HG02973 (cell line): Measurements from ENCODE around the gene AMY1A.
"Not testable (repeated sequence)": the region's sequence is repeated elsewhere in the genome, so short reads cannot be mapped to it uniquely, and the experiment has no call there.

ENCODE experiments used
- ATAC-seq: cut with Tn5 transposase; IDR thresholded peaks from one replicate; pipeline ENCODE4 v1.9.1; 2021; ENCODE audit warnings: moderate library complexity; ENCODE audit not compliant: unreplicated experiment

AMY1A gene

DNA sequence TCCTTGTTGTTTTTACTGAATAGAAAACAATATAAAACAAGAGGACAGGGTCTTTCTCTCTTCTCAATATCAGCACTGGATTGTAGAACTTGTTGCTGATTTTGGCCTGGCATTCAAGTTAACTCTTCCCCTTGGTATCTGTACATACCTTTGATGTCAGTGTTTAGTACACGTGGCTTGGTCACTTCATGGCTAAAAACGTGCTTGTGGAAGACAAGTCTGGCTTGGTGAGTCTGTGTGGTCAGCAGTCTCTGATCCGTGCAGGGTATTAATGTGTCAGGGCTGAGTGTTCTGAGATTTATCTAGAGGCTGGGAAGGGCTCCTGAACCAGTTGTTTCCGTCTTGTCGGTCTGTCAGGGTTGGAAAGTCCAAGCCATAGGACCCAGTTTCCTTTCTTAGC lies at the start of gene AMY1A:
TSS of gene AMY1A (plus strand) at position 301 of the 400 bp plus-strand sequence. CDS start 571 bp downstream, outside the sequence.
- ATAC-seq = not testable (repeated sequence)

DNA sequence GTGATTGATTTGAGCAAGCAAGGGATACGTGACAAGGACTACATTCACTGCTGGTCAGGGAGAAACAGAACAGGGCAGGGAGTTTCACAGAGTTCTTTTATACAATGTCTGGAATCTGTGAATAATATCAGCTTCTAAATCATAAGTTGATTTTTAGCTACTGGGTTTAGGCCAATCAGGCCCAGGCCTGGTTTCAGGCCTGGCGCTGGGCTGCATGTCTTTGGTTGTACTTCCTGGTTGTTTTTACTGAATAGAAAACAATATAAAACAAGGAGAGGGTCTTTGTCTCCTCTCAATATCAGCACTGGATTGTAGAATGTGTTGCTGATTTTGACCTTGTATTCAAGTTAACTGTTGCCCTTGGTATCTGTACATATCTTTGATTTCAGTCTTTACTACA lies 39.2 kb upstream of the AMY1A start:
- ATAC-seq = no peak

DNA sequence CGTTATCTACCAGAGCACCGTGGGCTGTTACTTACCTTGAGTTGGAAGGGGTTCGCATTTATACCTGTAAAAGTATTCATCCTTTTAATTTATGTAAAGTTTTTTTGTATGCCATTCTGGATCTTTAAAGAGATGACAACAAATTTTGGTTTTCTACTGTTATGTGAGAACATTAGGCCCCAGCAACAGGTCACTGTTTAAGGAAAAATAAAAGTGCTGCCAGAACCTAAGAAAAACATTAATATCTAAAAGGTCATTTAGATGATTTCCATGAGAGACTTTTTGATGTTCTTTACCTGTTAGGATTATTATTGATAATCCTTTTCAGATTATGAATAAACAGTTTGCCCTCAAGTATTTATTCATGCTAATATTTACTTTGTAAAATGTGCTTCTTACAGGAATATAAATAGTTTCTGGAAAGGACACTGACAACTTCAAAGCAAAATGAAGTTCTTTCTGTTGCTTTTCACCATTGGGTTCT lies 38.5 kb upstream of the AMY1A start, which contains the start of gene AMY2A:
TSS of gene AMY2A (plus strand) at position 434 of the 484 bp plus-strand sequence. CDS start at position 448, 14 bp downstream.
- not testable (repeated sequence) for ATAC-seq

DNA sequence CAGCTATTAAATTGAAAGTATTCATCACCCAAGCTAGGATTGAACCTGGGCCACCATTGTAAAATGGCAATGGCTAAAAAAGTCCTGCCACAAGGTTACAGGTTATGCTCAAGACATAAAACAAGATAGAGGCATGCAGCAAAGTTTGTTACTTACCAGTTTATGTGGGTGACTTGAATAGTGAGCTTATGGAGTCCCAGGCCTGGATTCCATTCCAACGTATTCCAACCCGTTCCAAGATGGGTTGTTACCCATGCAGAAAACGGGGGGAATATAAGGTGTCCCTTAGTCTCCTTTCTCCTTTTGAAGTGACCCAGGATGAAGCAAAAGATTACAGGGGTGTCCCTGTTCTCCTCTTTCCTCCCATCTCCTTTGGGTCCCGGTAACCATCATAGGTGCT lies 28.1 kb upstream of the AMY1A start:
- ATAC-seq = not testable (repeated sequence)

DNA sequence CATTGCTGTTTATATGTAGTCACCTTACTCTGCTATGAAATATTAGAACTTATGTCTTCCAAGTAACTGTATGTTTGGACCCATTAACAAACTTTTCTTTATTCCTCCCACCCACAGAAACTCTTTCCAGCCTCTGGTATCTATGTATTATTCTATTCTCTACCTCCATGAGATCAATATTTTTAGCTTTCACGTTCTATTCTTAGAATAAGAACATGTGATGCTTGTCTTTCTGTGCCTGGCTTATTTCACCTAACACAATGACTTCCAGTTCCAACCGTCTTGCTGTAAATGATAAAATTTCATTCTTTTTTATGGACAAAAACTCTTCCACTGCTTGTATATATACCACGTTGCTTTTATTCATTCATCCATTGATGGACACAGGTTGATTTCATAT lies 14.4 kb upstream of the AMY1A start:
- ATAC-seq = not testable (repeated sequence)

DNA sequence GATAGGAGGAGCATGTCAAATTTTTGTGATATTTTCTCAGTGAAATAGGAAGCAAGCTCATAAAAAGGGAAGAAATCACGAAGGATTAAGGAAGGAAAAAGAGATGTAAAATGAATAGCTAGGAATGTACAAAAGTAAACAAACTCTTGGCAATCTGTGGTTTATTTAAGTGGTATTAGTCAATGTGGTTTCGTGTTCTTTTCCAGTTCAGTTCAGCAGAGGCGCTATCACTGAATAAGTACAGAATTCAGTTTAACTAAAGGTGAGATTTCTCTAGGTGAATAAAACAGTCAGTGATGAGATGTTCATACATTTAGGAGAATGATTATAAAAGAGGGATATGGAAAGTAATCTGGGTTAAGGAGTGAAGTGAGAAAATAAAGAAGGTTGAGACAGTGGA lies 11.7 kb upstream of the AMY1A start:
- ATAC-seq = not testable (repeated sequence)

DNA sequence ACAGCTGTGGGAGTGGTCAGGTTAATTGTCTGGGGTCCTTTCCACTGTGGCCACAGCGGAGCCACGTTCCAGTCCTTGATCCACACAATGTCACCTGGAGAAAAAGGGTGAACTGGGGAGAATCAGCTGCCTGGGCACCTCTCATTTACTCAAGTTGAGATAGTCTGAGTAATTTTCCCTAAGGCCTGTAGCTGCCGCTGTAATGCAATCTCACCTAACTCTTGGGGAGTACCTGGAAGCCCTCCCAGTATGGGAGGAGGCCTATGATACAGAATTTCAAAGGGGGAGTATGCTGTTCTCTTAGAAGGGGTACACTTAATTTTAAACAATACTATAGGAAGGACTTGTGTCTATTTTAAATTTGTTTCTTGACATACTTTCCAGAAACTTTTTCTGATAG lies 5.3 kb upstream of the AMY1A start:
- not testable (repeated sequence) for ATAC-seq

DNA sequence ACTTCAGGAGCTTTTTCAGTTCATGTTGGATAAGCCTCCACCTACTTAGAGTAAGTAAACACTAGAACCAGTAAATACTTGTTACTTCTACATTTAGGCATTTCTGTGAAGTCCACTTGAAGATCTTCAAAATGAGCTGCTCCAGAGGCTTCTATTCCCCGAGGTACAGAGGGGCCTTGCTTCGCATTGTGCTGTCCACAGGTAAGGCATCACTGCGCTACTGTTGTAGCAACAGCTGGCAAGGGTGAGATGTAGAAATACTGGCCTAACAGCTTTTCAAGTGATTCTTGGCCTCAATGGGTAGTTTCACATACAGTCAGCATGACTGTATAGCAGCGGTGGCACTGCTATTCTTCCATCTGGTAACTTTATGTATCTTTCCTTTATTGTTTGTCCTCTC lies 4.7 kb upstream of the AMY1A start:
- ATAC-seq = not testable (repeated sequence)

DNA sequence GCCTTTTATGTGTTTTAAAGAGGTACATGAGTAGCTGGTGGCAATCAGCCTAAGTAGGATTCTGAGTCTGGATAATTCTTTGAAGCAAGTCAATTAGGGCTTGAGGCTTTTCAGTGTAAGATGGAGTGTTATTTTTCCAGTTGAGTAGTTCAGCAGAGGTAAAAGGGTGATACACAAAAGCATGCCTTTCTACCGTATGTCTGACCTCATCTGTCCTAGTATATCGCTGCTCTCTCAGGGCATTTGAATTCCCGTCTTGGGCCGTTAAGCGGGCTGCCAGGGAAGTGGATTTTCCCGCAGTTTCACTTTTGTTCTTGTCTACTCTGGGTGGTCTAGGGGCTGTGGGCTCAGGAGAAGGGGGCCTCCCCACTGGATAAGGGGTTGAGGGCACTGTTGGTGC lies 1.4 kb upstream of the AMY1A start:
- ATAC-seq = not testable (repeated sequence)

DNA sequence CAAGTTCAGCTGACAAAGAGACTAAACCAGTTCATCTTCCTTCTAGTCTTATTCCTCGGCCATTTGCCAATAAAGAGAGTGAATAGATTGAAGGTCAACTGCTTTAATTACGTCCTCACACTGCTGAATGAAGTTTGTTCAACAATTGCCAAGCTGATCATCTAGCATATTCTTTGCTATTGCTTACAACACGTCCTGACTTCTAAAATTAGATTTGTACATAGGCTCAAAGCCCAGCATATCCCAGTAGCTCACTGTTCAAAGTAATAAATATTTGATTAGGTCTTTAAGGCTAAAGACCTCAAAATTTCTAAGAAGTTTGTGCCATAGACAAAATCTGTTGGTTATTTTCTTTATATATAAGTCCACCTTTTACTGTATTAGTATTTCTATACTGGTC lies 20.8 kb downstream of the AMY1A start:
- not testable (repeated sequence) for ATAC-seq

DNA sequence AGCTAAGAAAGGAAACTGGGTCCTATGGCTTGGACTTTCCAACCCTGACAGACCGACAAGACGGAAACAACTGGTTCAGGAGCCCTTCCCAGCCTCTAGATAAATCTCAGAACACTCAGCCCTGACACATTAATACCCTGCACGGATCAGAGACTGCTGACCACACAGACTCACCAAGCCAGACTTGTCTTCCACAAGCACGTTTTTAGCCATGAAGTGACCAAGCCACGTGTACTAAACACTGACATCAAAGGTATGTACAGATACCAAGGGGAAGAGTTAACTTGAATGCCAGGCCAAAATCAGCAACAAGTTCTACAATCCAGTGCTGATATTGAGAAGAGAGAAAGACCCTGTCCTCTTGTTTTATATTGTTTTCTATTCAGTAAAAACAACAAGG lies 40.5 kb downstream of the AMY1A start, which contains the start of gene AMY1B:
TSS of gene AMY1B (minus strand) at position 101 of the 400 bp plus-strand sequence. CDS start 571 bp downstream, outside the sequence.
- not testable (repeated sequence) for ATAC-seq

DNA sequence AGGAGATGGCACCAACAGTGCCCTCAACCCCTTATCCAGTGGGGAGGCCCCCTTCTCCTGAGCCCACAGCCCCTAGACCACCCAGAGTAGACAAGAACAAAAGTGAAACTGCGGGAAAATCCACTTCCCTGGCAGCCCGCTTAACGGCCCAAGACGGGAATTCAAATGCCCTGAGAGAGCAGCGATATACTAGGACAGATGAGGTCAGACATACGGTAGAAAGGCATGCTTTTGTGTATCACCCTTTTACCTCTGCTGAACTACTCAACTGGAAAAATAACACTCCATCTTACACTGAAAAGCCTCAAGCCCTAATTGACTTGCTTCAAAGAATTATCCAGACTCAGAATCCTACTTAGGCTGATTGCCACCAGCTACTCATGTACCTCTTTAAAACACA lies 41.9 kb downstream of the AMY1A start:
- ATAC-seq = not testable (repeated sequence)

DNA sequence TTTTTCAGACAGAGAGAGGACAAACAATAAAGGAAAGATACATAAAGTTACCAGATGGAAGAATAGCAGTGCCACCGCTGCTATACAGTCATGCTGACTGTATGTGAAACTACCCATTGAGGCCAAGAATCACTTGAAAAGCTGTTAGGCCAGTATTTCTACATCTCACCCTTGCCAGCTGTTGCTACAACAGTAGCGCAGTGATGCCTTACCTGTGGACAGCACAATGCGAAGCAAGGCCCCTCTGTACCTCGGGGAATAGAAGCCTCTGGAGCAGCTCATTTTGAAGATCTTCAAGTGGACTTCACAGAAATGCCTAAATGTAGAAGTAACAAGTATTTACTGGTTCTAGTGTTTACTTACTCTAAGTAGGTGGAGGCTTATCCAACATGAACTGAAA lies 45.1 kb downstream of the AMY1A start:
- not testable (repeated sequence) for ATAC-seq

DNA sequence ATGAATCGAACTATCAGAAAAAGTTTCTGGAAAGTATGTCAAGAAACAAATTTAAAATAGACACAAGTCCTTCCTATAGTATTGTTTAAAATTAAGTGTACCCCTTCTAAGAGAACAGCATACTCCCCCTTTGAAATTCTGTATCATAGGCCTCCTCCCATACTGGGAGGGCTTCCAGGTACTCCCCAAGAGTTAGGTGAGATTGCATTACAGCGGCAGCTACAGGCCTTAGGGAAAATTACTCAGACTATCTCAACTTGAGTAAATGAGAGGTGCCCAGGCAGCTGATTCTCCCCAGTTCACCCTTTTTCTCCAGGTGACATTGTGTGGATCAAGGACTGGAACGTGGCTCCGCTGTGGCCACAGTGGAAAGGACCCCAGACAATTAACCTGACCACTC lies 45.7 kb downstream of the AMY1A start:
- ATAC-seq = not testable (repeated sequence)

DNA sequence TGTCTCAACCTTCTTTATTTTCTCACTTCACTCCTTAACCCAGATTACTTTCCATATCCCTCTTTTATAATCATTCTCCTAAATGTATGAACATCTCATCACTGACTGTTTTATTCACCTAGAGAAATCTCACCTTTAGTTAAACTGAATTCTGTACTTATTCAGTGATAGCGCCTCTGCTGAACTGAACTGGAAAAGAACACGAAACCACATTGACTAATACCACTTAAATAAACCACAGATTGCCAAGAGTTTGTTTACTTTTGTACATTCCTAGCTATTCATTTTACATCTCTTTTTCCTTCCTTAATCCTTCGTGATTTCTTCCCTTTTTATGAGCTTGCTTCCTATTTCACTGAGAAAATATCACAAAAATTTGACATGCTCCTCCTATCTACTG lies 52.1 kb downstream of the AMY1A start:
- not testable (repeated sequence) for ATAC-seq

DNA sequence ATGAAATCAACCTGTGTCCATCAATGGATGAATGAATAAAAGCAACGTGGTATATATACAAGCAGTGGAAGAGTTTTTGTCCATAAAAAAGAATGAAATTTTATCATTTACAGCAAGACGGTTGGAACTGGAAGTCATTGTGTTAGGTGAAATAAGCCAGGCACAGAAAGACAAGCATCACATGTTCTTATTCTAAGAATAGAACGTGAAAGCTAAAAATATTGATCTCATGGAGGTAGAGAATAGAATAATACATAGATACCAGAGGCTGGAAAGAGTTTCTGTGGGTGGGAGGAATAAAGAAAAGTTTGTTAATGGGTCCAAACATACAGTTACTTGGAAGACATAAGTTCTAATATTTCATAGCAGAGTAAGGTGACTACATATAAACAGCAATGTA lies 54.8 kb downstream of the AMY1A start:
- ATAC-seq = not testable (repeated sequence)
